ENCODE measurements around the gene ABCB8.

DNA sequence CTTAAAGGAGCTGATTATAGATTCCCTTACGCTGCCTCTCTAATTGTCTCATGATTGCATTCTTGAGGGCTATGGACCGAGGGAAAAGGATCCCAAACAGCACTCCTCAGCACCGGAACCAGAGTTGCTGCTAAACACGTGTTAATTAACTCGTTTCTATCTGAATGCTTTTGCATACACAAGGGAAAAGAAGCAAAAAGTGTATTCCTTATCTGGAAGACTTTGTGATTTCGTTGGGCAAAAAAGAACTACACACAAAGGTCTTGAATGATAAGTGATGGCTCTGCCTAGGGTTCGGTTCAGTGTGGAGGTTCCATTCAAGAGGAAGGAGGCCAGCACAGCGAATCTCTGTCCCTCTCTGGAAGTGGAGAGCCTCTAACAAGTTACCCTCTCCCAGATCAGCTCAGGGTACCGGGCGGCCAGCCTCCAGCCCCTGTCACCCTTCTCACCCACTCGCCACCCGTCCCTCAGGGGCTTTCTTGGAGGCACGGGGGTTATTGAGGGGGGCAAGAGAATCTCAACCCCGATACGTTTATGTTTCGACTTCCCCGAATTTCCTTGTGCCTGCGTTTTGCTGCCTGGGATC lies 30.6 kb downstream of the ABCB8 start:
- no peak for TF ChIP-seq EP300 (IDR thresholded peaks at IDR 0.05)
- no peak for TF ChIP-seq POLR2A (IDR thresholded peaks at IDR 0.05)
